Neuron (in vitro differentiated cells): ENCODE results near the gene RNF141.

Experiments used
- H2AFZ ChIP-seq: one replicate; pipeline ENCODE4 v1.6.1; 2013; ENCODE audit warnings: low read depth, mild to moderate bottlenecking, inconsistent platforms, low read length, moderate library complexity
- H3K27me3 ChIP-seq: one replicate; pipeline ENCODE4 v1.6.1; 2013; ENCODE audit warnings: low read length; ENCODE audit not compliant: insufficient read depth
- H3K36me3 ChIP-seq: one replicate; pipeline ENCODE4 v1.6.1; 2013; ENCODE audit warnings: low read length; ENCODE audit not compliant: insufficient read depth
- H3K4me1 ChIP-seq: one replicate; pipeline ENCODE4 v1.6.1; 2013; ENCODE audit warnings: low read length; ENCODE audit not compliant: insufficient read depth
- H3K4me3 ChIP-seq: 2 replicates; pipeline ENCODE4 v1.5.1; 2013; ENCODE audit warnings: mild to moderate bottlenecking, low read length, moderate library complexity
- H3K9me3 ChIP-seq: one replicate; pipeline ENCODE4 v1.6.1; 2013; ENCODE audit warnings: low read length

The RNF141 gene

DNA sequence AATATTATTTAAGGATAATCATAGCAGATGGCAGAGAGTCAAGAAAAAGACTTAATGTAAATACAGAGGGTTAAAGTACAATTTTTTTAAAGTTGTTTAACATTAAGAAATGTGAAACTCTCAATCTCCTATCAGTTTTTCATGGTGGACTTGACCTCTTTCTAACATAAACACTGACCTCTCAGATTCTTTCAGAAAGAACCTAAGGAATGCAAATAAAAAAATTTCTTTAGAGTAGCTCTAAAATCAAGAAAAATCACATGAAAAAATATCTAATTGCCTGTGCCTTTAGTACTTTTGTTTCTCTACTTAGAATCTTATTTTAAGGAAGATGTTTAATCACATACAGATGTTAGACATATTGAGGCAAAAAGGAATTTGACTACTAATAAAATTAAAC, 12.9 kb downstream of the RNF141 start:
- Histone ChIP-seq H2AFZ (no peak overlapping the region), H3K27me3 (no peaks in the 10 kb centered on the region), H3K9me3 (no peaks in the 10 kb centered on the region), H3K36me3 (peaks cover 50% of the 10 kb centered on the region), H3K4me3 (no peak overlapping the region), H3K4me1 (no peaks in the 10 kb centered on the region)

DNA sequence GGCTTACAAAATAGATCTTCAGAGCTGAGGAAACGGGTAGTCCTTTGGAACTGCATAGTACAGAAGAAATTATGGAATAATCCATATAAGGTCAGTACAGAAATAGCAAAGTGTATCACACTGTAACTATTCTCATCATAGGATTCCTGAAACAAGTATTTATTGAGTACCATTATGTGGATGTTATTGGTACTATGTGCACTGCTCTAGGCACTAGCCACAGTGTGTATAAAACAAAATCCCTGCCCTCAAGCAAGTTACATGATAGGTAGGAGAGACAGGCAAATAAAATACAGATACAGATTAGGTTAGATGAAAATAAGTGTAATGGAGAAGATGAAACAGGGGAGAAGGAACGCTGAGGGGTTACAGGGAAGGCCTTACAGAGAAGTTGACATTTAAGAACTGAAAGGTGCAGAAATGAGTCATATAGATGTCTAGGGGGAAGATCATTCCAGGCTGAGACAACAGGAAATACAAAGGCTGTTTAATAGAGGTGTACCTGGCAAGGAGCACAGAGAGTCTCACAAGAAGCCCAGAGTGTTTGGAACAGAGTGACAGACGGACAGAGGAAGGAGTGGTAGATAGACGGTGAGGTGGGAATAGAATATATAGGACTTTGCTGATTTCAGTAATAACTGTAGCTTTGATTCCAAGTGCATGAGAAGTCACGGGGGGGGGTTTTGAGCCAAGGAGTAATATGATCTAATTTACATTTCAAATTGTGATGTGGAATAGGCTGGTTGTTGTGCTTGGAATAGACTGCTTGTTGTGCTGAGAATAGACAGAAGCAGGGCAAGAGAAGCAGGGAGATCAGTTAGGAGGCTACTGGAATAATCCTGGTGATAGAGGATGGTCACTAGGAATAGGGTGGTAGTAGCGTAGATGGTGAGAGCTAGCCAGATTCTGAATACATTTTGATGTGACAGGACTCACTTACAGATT, 13.7 kb downstream of the RNF141 start:
- Histone ChIP-seq H3K36me3 (peaks cover 56% of the 10 kb centered on the region), H3K4me1 (no peaks in the 10 kb centered on the region), H3K9me3 (no peaks in the 10 kb centered on the region), H2AFZ (no peak overlapping the region), H3K4me3 (no peak overlapping the region), H3K27me3 (no peaks in the 10 kb centered on the region)

DNA sequence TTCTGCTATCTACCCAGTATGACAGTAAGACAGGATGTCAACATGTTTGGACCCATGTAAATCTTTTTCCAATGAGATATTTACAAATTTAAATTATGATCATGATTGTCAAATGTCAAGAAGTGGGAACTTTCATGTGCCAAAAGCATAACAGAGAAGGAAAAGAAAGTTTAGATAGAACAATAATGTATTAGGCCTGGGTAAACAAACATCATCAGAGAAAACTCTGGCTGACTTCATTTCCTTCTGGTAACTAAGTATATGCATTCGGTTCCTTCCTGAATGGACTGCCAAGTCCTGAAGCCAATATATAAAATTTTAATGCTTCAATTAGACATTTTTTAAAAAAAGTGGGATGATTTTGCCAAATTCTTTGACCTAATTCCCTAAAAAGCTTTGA, 16.5 kb downstream of the RNF141 start:
- no peak overlapping the region for H2AFZ ChIP-seq
- H3K4me3 ChIP-seq: no peak overlapping the region
- no peaks in the 10 kb centered on the region for H3K27me3 ChIP-seq
- no peaks in the 10 kb centered on the region for H3K4me1 ChIP-seq
- no peaks in the 10 kb centered on the region for H3K9me3 ChIP-seq
- H3K36me3 ChIP-seq: peaks cover 59% of the 10 kb centered on the region

DNA sequence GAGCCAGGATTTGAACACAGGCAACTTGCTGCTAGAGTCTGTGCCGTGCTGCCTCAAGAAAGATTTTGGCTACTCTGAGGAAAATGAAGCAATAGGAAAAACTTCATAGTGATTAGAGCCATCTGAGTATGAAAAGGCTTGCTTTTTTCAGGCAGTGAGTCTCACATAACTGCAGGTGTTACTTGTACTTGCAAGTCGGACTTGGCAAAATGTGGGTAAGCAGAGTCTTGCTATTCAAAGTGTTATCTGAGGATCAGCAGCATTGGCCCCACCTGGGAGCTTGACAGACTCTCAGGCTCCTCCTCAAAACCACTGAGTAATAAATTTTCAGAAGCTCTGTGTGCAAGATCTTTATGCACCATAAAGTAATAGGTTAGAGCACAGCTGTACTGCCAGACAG, 18.1 kb downstream of the RNF141 start:
- H3K36me3 ChIP-seq: peaks cover 47% of the 10 kb centered on the region
- no peaks in the 10 kb centered on the region for H3K27me3 ChIP-seq
- H3K4me3 ChIP-seq: no peak overlapping the region
- no peaks in the 10 kb centered on the region for H3K4me1 ChIP-seq
- no peak overlapping the region for H2AFZ ChIP-seq
- H3K9me3 ChIP-seq: no peaks in the 10 kb centered on the region

DNA sequence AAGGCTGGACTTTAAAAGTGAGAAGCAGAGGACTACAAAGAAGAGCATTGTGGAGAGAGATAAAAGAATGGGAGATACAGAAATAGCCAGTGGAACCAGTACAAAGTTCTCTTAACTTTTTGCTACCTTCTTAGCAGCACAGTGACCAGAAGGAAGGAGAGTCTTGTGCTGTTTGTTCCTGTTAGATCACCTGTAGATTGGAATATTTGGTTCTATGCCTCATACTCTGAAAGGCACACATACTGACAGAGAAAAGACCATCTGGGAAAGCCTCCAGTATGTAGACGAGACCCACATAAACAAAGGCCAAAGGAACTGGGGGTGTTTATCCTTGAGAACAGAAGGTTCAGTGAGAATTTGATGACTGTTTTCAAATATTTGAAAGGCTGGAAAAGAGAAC, 18.7 kb downstream of the RNF141 start:
- Histone ChIP-seq H3K9me3 (no peaks in the 10 kb centered on the region), H3K27me3 (no peaks in the 10 kb centered on the region), H2AFZ (no peak overlapping the region), H3K36me3 (peaks cover 47% of the 10 kb centered on the region), H3K4me3 (no peak overlapping the region), H3K4me1 (no peaks in the 10 kb centered on the region)

DNA sequence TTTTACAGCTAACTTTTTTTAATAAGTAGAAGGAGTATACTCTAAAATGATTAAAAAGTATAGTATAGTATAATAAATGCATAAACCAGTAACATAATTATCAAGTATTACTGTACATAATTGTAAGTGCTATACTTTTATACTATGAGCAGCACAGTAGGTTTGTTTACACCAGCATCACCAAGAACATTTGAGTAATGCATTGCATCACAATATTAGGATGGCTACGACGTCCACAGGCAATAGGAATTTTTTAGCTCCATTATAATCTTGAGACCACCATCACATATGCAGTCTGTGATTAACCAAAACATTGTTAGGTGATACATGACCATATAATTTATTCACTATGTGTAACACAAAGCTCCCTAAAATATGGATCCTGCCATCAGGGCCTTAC, 20.4 kb downstream of the RNF141 start:
- Histone ChIP-seq H2AFZ (no peak overlapping the region), H3K36me3 (peaks cover 41% of the 10 kb centered on the region), H3K4me1 (no peaks in the 10 kb centered on the region), H3K9me3 (no peaks in the 10 kb centered on the region), H3K4me3 (no peak overlapping the region), H3K27me3 (no peaks in the 10 kb centered on the region)

DNA sequence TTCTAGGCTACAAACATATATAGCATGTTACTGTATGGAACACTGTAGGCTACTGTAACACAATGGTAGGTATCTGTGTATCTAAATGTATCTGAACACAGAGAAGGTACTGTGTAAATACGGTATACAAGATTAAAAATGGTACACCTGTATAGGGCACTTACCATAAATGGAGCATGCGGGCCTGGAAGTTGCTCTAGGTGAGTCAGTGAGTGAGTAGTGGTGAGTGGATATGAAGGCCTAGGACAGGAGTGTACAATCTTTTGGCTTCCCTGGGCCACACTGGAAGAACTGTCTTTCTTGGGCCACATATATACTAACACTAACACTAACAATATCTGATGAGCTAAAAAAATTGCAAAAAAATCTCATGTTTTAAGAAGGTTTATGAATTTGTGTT, 21.4 kb downstream of the RNF141 start:
- H3K4me1 ChIP-seq: peaks cover 7% of the 10 kb centered on the region
- no peak overlapping the region for H3K4me3 ChIP-seq
- H3K9me3 ChIP-seq: no peaks in the 10 kb centered on the region
- peaks cover 35% of the 10 kb centered on the region for H3K36me3 ChIP-seq
- no peak overlapping the region for H2AFZ ChIP-seq
- H3K27me3 ChIP-seq: no peaks in the 10 kb centered on the region

DNA sequence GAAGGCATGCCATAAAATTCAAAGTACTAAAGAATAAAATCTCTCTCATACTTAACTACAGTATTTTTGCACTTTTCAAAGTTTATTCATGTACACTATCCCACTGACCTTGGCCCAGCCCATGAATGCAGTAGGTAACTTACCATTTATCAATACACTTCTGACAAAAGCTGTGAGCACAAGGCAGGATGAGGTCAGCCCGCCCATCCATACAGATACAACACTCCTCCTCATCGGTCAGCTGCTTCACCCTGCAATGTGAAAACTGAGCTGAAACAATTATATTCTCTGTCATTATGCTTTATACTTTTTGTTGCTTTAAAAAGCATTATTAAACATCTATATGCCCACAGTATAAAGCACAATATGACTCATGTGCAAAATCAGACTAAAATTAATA, 22.1 kb downstream of the RNF141 start:
- H3K4me3 ChIP-seq: no peak overlapping the region
- H2AFZ ChIP-seq: no peak overlapping the region
- peaks cover 31% of the 10 kb centered on the region for H3K36me3 ChIP-seq

DNA sequence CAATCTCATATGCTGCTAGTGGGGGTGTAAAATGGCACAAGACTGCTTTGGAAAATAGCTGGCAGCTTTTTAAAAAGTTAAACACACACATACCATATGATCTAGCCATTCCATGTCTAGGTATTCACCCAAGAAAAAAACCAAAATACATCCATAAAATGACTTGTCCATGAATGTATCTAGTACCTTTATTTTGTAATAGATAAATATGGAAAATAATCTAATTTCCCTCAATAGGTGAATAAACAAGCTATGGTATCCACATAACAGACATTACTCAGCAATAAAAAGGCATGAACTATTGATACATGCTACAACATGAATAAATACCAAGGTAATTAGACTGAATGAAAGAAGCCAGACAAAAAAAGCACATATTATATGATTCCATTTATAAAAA, 22.9 kb downstream of the RNF141 start:
- H2AFZ ChIP-seq: no peak overlapping the region
- peaks cover 8% of the 10 kb centered on the region for H3K4me1 ChIP-seq
- peaks cover 24% of the 10 kb centered on the region for H3K36me3 ChIP-seq
- no peak overlapping the region for H3K4me3 ChIP-seq
- H3K27me3 ChIP-seq: no peaks in the 10 kb centered on the region
- no peaks in the 10 kb centered on the region for H3K9me3 ChIP-seq

More for the DNA sequence above, 22.1 kb downstream of the RNF141 start:
- H3K9me3 ChIP-seq: no peaks in the 10 kb centered on the region
- H3K4me1 ChIP-seq: peaks cover 8% of the 10 kb centered on the region
- H3K27me3 ChIP-seq: no peaks in the 10 kb centered on the region

DNA sequence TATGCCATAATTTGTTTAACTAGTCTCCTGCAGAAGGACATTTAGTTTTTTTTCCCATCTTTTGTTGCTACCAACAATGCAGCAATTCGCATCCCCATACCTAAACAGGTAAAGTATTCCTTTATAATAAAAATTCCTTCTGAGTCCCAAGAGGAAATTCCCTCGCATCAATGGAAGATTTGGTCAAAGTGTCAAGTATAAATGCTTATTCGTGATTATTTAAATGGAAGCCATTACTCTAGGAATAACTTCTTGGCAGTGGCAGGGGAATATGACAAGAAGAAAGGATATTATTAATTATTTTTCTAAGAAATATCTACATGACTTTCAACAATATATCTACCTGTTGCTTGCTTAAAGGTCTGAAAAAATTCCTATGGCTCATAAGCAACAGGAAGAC, 25.6 kb downstream of the RNF141 start:
- Histone ChIP-seq H3K27me3 (no peaks in the 10 kb centered on the region), H3K4me1 (peaks cover 8% of the 10 kb centered on the region), H3K9me3 (no peaks in the 10 kb centered on the region), H2AFZ (no peak overlapping the region), H3K4me3 (no peak overlapping the region), H3K36me3 (peaks cover 8% of the 10 kb centered on the region)

DNA sequence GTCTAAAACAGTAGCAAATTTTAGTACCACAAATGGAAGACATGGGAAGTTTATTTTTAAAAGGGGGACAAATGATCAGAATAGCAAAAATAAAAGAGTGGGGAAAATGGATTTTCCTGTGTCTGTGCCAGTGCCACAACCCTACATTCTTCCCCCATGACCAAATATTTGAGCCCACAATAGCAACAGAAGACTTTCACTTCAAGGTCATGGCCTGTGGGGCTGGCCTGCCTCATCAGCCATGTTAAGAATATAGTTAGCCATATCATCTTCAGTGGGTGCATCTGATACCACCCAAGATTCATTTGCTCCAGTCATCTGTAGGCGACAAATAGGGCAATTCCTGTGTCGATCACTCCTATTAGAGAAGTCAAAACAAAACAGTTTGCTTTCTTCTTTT, 26.3 kb downstream of the RNF141 start:
- Histone ChIP-seq H3K9me3 (no peaks in the 10 kb centered on the region), H2AFZ (no peak overlapping the region), H3K36me3 (peaks cover 6% of the 10 kb centered on the region), H3K27me3 (no peaks in the 10 kb centered on the region), H3K4me3 (no peak overlapping the region), H3K4me1 (peaks cover 8% of the 10 kb centered on the region)

DNA sequence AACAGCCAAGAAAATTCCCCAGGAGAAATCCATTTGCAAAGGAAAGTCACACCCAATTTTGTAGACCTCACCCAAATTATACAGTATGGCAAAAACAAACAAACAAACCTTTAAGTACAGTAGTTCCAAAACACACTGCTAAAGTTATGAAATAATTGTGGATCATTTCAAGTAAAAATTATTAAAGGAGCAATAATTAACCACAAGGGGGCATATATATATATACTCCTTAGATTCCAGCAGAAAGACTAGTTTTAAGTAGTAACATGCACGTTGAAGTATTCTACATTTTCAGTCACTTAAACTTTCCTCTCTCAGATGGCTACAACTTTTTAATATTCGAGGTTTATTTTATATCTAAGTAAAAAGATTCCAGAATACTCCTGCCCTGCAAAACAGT, 26.8 kb downstream of the RNF141 start:
- no peak overlapping the region for H3K4me3 ChIP-seq
- H3K36me3 ChIP-seq: peaks cover 2% of the 10 kb centered on the region
- H3K9me3 ChIP-seq: no peaks in the 10 kb centered on the region
- H3K4me1 ChIP-seq: peaks cover 8% of the 10 kb centered on the region
- H3K27me3 ChIP-seq: no peaks in the 10 kb centered on the region
- H2AFZ ChIP-seq: no peak overlapping the region

DNA sequence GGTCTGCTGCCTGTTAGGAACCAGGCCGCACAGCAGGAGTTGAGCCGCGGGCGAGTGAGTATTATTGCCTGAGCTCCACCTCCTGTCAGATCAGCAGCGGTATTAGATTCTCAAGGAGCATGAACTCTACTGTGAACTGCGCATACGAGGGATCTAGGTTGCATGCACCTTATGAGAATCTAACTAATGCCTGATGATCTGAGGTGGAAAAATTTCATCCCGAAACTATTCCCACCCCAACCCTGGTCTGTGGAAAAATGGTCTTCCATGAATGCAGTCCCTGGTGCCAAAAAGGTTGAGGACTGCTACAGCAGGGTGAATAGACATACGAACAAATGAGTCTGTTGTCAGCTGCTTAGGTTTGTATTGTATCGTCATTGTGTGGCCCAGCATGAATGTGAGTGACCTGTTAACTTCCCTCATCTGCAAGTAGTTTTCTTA, 29.8 kb downstream of the RNF141 start:
- Histone ChIP-seq H3K27me3 (no peaks in the 10 kb centered on the region), H2AFZ (no peak overlapping the region), H3K9me3 (no peaks in the 10 kb centered on the region), H3K4me3 (peak overlapping the region; percentile 11), H3K36me3 (peaks cover 2% of the 10 kb centered on the region), H3K4me1 (peaks cover 8% of the 10 kb centered on the region)

DNA sequence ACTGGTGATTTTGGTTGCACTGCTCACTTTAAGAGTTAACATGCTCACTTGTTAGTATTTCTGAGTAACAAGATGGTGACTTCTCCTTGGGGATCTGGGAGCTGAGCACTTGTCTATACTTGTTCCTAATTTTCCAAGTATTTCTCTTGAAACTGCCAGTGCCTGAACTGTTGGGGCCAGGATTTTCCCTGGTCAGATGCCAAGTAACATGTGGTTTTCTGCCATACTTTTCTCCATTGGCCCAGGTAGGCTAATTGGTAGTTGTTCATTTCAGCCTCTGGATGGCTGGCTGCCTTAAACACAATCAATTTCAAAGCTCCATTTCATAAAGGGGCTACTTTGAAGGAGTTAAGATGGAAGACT, 35.0 kb downstream of the RNF141 start:
- Histone ChIP-seq H3K36me3 (no peaks in the 10 kb centered on the region), H3K9me3 (no peaks in the 10 kb centered on the region), H3K4me1 (peaks cover 7% of the 10 kb centered on the region), H3K27me3 (no peaks in the 10 kb centered on the region), H3K4me3 (no peak overlapping the region), H2AFZ (no peak overlapping the region)
